Stimulated activated CD4-positive, alpha-beta T cell treated with anti-CD3 and anti-CD28 coated beads, Interleukin-12 subunit alpha, Interleukin-12 subunit beta, amount 100 ng/mL, for 4 hours (primary cell): ENCODE measurements around the gene LDLRAD4.
"Not testable (repeated sequence)": the region's sequence is repeated elsewhere in the genome, so short reads cannot be mapped to it uniquely, and the experiment has no call there.

Experiments used
- DNase-seq: peaks from one replicate; pipeline ENCODE4 v3.0.0-alpha.2; 2020

LDLRAD4 gene

GRCh38 chr18:13480571-13481255 is 262.2 kb downstream of the LDLRAD4 start:
- DNase-seq: no peak

GRCh38 chr18:13481331-13481730 is 262.8 kb downstream of the LDLRAD4 start:
- DNase-seq: no peak

GRCh38 chr18:13481820-13482617 is 263.5 kb downstream of the LDLRAD4 start:
- no peak for DNase-seq

- no peak for DNase-seq
These were observed 264.0 kb downstream of the LDLRAD4 start for GRCh38 chr18:13482618-13482945.

- DNase-seq: no peak
These were observed 265.0 kb downstream of the LDLRAD4 start for GRCh38 chr18:13483316-13484270.

- DNase-seq: no peak
These were observed 266.6 kb downstream of the LDLRAD4 start for GRCh38 chr18:13485182-13485581.

GRCh38 chr18:13485604-13486003 is 267.0 kb downstream of the LDLRAD4 start:
- no peak for DNase-seq

- no peak for DNase-seq
These were observed 267.7 kb downstream of the LDLRAD4 start for GRCh38 chr18:13486284-13486683.

GRCh38 chr18:13486686-13487085 is 268.1 kb downstream of the LDLRAD4 start:
- DNase-seq: no peak

GRCh38 chr18:13487237-13487636 is 268.7 kb downstream of the LDLRAD4 start:
- no peak for DNase-seq

GRCh38 chr18:13488281-13488929 is 269.8 kb downstream of the LDLRAD4 start:
- DNase-seq: no peak

GRCh38 chr18:13489303-13489702 is 270.7 kb downstream of the LDLRAD4 start:
- not testable (repeated sequence) for DNase-seq

GRCh38 chr18:13491138-13491537 is 272.6 kb downstream of the LDLRAD4 start:
- no peak for DNase-seq

- no peak for DNase-seq
These were observed 273.8 kb downstream of the LDLRAD4 start for GRCh38 chr18:13492314-13492713.

GRCh38 chr18:13493079-13493478 is 274.5 kb downstream of the LDLRAD4 start:
- DNase-seq: no peak

GRCh38 chr18:13493725-13494124 is 275.2 kb downstream of the LDLRAD4 start:
- DNase-seq: no peak

GRCh38 chr18:13494871-13495445 is 276.4 kb downstream of the LDLRAD4 start:
- no peak for DNase-seq

GRCh38 chr18:13495961-13496360 is 277.4 kb downstream of the LDLRAD4 start:
- DNase-seq: no peak

GRCh38 chr18:13496691-13497281 is 278.2 kb downstream of the LDLRAD4 start:
- DNase-seq: no peak

- DNase-seq: no peak
These were observed 281.2 kb downstream of the LDLRAD4 start for GRCh38 chr18:13499803-13500202.

GRCh38 chr18:13500227-13500865 is 281.8 kb downstream of the LDLRAD4 start:
- DNase-seq: no peak
